Fibroblast of mammary gland (primary cell): Measurements from ENCODE around the gene NAPB.

ENCODE experiments used
- DNase-seq: peaks from one replicate; pipeline ENCODE4 v3.0.0-alpha.2; 2010; ENCODE audit warnings: low read depth
- H3K4me3 ChIP-seq: 2 replicates; pipeline ENCODE4 v1.5.1; 2011; ENCODE audit warnings: low read depth, mild to moderate bottlenecking, low read length, moderate library complexity; ENCODE audit not compliant: control insufficient read depth
- TF ChIP-seq, protein P1 (sequence below): conservative IDR thresholded peaks from 2 replicates; pipeline ENCODE4 v1.5.1; 2011; ENCODE audit warnings: low read depth, low read length, inconsistent platforms; ENCODE audit not compliant: control insufficient read depth, insufficient read depth

NAPB gene

DNA sequence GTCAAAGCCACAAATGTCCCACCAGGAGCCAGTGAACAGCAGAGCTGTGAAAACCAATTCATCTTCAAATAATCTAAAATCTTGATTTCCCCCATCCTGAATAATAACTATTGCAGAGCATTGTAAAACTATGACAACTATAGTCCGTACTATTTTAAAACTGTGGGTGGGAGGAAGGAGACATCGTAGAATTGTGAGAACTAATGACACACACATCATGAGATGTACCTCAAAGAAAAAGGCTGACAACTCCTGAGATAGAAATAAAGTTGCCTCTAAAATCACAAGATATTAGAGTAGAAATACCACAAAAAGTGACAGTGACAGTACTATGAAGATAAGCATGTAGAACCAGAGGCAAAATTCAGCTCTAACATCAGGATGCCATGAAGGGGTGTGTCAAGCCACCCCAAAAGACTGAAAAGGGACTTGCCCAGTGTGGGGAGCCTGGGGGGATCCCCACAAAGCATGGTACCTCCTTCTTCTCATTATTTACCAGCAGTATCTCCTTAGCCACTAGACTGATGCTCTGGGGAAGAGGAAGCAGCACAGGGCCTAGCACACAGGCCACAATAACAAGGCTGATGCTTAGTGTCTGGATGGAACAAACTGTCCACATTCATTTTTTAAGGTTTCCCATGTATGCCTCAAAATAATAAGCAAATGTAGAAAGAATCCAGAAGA is 13.4 kb downstream of the NAPB start:
- no peak overlapping the region for H3K4me3 ChIP-seq
- DNase-seq, result no peak
- TF ChIP-seq, protein P1, sequence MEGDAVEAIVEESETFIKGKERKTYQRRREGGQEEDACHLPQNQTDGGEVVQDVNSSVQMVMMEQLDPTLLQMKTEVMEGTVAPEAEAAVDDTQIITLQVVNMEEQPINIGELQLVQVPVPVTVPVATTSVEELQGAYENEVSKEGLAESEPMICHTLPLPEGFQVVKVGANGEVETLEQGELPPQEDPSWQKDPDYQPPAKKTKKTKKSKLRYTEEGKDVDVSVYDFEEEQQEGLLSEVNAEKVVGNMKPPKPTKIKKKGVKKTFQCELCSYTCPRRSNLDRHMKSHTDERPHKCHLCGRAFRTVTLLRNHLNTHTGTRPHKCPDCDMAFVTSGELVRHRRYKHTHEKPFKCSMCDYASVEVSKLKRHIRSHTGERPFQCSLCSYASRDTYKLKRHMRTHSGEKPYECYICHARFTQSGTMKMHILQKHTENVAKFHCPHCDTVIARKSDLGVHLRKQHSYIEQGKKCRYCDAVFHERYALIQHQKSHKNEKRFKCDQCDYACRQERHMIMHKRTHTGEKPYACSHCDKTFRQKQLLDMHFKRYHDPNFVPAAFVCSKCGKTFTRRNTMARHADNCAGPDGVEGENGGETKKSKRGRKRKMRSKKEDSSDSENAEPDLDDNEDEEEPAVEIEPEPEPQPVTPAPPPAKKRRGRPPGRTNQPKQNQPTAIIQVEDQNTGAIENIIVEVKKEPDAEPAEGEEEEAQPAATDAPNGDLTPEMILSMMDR, result no peak

GRCh38 chr20:23406880-23407279 is 14.4 kb downstream of the NAPB start:
- TF ChIP-seq, protein P1, result no peak
- H3K4me3 ChIP-seq, result no peak overlapping the region
- DNase-seq, result no peak

- no peak overlapping the region for H3K4me3 ChIP-seq
- TF ChIP-seq, protein P1, result no peak
- peak; percentile 61 for DNase-seq
Measured at GRCh38 chr20:23404196-23404595, 17.1 kb downstream of the NAPB start.

DNA sequence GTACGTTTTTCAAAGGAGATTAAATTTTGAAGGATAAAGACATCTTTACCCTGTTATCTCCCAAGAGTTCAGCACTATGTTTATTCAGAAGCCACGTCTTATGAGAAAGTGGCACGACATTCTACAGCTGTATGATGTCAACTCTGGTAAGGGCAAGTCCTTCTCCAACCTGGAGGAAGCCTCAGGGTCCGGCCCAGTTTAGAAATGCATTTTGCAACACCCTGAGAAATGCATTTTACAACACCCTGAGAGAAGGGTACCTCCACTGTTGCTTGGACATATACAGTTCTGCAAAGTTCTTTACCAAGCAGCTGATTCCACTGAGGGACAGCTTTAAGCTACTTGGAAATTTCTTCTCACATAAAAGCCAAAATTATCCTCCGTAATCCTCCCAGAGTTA is 17.5 kb downstream of the NAPB start:
- TF ChIP-seq, protein P1, result no peak
- no peak for DNase-seq
- H3K4me3 ChIP-seq, result no peak overlapping the region

DNA sequence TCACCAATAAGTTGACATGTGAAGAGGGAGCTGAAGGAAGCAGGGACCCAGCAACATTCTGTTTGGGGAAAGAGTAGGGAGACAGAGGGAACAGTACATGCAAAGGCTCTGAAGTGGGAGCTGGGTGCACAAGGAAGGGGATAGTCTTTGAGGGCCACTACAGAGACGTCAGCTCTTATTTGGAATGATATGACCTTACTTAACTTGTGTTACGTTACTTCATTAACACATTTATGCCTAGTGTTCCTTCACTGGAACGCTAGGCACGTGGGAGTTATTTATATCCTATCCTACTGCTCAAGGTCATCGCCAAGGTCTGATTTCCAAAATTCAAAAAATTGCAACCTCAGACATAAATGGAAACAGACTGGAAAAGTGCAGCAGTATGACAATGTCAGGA is 20.2 kb downstream of the NAPB start:
- H3K4me3 ChIP-seq, result no peak overlapping the region
- TF ChIP-seq, protein P1, result no peak
- DNase-seq, result no peak

DNA sequence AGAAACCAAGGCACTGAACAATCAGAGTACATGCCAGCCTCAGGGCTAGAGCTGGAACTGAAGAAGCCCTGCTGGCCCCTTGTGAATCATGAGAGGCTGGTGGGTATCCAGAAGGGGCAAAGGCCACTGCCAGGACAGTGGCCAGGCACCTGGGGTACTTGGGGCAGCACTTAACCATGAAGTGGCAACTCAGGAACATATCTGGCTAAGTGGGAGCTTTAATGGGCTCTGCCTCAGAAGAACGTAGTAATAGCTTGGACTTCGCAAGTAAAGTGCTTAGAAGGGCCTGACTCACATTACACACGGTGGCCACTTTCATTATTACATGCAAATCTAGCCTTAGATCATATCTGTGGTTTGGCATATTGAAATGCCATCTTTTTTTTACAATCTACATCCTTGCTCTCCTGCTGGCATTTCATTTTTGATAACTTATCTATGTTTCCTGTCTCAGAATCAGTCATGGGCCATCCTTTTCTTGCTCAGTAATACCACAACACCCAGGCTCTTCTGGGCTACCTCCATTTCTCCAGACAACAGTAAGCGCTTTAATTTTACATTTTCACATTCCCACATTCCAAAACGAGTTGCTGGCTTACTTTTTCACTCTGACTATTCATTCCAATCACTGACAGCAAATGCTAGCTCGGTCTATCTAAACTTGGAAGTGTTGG is 21.6 kb downstream of the NAPB start:
- TF ChIP-seq, protein P1, result no peak
- no peak overlapping the region for H3K4me3 ChIP-seq
- peak; percentile 46 for DNase-seq
